Measurements from ENCODE around the gene CLASRP.

- TF ChIP-seq EZH2 (optimal IDR thresholded peaks at IDR 0.05; ENCODE audit: low read depth, low read length) (no peak), CTCF (IDR thresholded peaks at IDR 0.05; ENCODE audit: low read length) (no peak), EZH2phosphoT487 (IDR thresholded peaks at IDR 0.05; ENCODE audit: low read length) (no peak)
Measured at GRCh38 chr19:45005787-45006186, 33.1 kb upstream of the CLASRP start.
